Measurements from ENCODE around the gene HPSE2. TPM values are rescaled to one million over a fixed set of nuclear protein-coding genes. Genes with fewer than 3 reads are reported as not detected.
A peak's percentile ranks its signal among the peaks of the same experiment; 100 is the strongest.

HPSE2 gene
- total RNA-seq, 1 donor from 2014 or later = not detected

DNA sequence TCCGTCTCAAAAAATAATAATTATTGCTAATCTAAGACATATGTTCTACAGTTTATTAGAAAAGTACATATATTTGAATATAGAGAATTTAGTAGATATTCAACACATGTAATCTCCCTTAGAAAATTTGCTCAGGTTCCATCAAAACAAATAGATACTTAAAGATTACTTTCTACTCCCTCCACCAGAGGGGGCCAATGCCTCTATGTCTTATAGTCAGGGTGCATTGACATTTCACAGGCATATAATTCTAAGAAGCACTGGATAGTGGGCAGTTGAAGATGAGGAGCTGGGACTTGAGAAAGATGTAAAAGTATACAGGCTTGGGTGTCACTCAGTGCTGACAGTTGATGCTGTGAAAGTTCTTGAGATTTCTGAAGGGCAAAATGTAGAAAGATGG is 487.4 kb downstream of the HPSE2 start:
- peak; percentile 44 for TF ChIP-seq CTCF (IDR thresholded peaks at IDR 0.05; ENCODE audit: insufficient read depth, low read length, poor library complexity, severe bottlenecking)
- Histone ChIP-seq H3K4me3 (ENCODE audit: low read depth, low read length) (no peak overlapping the region), H3K36me3 (ENCODE audit: control insufficient read depth, insufficient read depth, low read length) (no peaks in the 10 kb centered on the region), H3K27me3 (ENCODE audit: control insufficient read depth, insufficient read depth, low read length) (no peaks in the 10 kb centered on the region)
- peak; percentile 1 for DNase-seq (ENCODE audit: low read depth)

DNA sequence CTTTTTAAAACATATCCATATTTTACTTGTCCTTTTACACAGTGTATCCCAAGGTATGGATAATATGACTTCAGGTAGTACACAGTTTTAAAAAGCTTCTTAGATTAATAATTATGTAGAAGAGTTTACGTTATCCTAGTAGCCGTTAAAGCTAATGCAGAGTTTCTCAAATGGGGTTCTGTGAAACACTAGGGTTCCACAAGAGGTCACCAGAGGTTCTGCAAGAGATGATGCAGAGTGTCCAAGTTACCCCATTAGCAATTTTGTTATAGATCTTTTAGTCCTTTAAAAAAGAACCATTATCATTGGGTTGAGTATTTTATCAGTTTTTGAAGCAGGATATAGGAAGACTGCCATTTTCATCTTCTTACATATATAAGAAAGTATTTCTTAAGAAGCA is 490.0 kb downstream of the HPSE2 start:
- no peak for DNase-seq (ENCODE audit: low read depth)
- H3K27me3 ChIP-seq (ENCODE audit: control insufficient read depth, insufficient read depth, low read length) = no peaks in the 10 kb centered on the region
- no peaks in the 10 kb centered on the region for H3K36me3 ChIP-seq (ENCODE audit: control insufficient read depth, insufficient read depth, low read length)
- H3K4me3 ChIP-seq (ENCODE audit: low read depth, low read length) = no peak overlapping the region
- no peak for TF ChIP-seq CTCF (IDR thresholded peaks at IDR 0.05; ENCODE audit: insufficient read depth, low read length, poor library complexity, severe bottlenecking)

- Histone ChIP-seq H3K4me3 (ENCODE audit: low read depth, low read length) (no peak overlapping the region), H3K36me3 (ENCODE audit: control insufficient read depth, insufficient read depth, low read length) (no peaks in the 10 kb centered on the region), H3K27me3 (ENCODE audit: control insufficient read depth, insufficient read depth, low read length) (no peaks in the 10 kb centered on the region)
- no peak for DNase-seq (ENCODE audit: low read depth)
- TF ChIP-seq CTCF (IDR thresholded peaks at IDR 0.05; ENCODE audit: insufficient read depth, low read length, poor library complexity, severe bottlenecking) = no peak
Measured at GRCh38 chr10:98720551-98720950, 515.1 kb downstream of the HPSE2 start.

DNA sequence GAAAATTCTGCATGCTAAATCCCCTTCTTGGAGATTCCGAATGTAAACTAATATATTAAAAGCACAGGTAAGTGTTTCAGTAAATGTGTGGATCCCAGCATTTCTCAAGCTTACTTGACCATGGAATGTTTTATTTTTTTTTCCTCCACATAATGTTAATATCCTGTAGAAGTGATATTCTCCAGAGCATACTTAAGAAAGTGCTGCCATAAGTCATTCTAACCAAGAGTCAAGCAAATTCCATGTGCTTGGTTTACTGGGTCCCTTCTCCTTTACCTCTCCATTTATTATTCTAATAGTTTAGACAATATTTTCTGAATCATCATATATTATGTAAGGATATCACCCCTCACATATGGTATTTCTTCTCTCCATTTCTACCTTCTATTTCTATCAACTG is 522.1 kb downstream of the HPSE2 start:
- no peak for TF ChIP-seq CTCF (IDR thresholded peaks at IDR 0.05; ENCODE audit: insufficient read depth, low read length, poor library complexity, severe bottlenecking)
- DNase-seq (ENCODE audit: low read depth) = no peak
- no peaks in the 10 kb centered on the region for H3K27me3 ChIP-seq (ENCODE audit: control insufficient read depth, insufficient read depth, low read length)
- H3K4me3 ChIP-seq (ENCODE audit: low read depth, low read length) = no peak overlapping the region
- H3K36me3 ChIP-seq (ENCODE audit: control insufficient read depth, insufficient read depth, low read length) = no peaks in the 10 kb centered on the region

GRCh38 chr10:98696516-98696915 is 539.1 kb downstream of the HPSE2 start:
- DNase-seq (ENCODE audit: low read depth) = no peak
- Histone ChIP-seq H3K4me3 (ENCODE audit: low read depth, low read length) (no peak overlapping the region), H3K36me3 (ENCODE audit: control insufficient read depth, insufficient read depth, low read length) (no peaks in the 10 kb centered on the region), H3K27me3 (ENCODE audit: control insufficient read depth, insufficient read depth, low read length) (no peaks in the 10 kb centered on the region)
- TF ChIP-seq CTCF (IDR thresholded peaks at IDR 0.05; ENCODE audit: insufficient read depth, low read length, poor library complexity, severe bottlenecking) = no peak

DNA sequence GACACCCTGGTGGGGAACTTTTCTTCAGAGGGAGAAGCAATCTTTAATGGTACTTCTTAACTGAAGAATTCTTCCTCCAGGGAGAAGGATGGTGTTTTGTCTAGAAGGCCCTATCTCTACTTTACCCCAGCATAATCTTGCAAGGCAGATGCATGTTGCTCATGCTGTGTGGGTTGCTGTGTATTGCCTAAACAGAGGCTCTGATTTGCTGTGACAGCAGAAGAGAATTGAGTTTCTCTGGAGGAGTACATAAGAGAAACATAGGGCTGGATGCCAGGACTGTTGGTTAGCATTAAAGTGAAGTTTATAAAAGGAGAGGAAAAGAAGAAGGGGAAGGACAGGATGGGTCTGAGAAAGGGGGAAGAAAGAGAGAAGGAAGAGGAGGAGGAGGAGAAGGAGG is 540.8 kb downstream of the HPSE2 start:
- no peak for TF ChIP-seq CTCF (IDR thresholded peaks at IDR 0.05; ENCODE audit: insufficient read depth, low read length, poor library complexity, severe bottlenecking)
- no peak overlapping the region for H3K4me3 ChIP-seq (ENCODE audit: low read depth, low read length)
- H3K27me3 ChIP-seq (ENCODE audit: control insufficient read depth, insufficient read depth, low read length) = no peaks in the 10 kb centered on the region
- DNase-seq (ENCODE audit: low read depth) = no peak
- no peaks in the 10 kb centered on the region for H3K36me3 ChIP-seq (ENCODE audit: control insufficient read depth, insufficient read depth, low read length)
